ENCODE data around the gene CIAO2B.

DNA sequence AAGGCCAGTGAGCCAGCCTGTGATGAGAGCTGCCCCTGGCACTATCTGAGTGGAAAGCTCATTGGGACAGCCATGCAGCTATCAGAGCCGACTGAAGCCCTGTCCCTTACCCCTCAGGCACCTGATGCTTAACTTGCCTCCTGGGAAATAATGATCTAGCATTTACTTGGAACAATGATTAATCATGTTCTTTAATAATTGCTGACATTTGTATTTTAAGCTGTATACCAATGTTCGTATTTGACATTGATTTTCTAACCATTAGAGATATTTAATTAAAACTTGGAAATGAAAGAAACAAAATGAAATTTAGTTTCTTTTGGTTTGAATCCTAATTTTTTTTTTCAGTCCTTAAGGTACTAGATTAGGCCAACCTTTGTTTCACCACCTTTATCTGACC is 43.4 kb downstream of the CIAO2B start:
- TF ChIP-seq, protein P1, sequence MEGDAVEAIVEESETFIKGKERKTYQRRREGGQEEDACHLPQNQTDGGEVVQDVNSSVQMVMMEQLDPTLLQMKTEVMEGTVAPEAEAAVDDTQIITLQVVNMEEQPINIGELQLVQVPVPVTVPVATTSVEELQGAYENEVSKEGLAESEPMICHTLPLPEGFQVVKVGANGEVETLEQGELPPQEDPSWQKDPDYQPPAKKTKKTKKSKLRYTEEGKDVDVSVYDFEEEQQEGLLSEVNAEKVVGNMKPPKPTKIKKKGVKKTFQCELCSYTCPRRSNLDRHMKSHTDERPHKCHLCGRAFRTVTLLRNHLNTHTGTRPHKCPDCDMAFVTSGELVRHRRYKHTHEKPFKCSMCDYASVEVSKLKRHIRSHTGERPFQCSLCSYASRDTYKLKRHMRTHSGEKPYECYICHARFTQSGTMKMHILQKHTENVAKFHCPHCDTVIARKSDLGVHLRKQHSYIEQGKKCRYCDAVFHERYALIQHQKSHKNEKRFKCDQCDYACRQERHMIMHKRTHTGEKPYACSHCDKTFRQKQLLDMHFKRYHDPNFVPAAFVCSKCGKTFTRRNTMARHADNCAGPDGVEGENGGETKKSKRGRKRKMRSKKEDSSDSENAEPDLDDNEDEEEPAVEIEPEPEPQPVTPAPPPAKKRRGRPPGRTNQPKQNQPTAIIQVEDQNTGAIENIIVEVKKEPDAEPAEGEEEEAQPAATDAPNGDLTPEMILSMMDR (conservative IDR thresholded peaks at IDR 0.05; ENCODE audit: low read length): no peak
- no peak for TF ChIP-seq EZH2phosphoT487 (IDR thresholded peaks at IDR 0.05; ENCODE audit: borderline replicate concordance)
